ENCODE measurements around the gene GBE1.

Gene GBE1

GRCh38 chr3:81621277-81621676 lies 140.2 kb downstream of the GBE1 start:
- DNase-seq: no peak
- ATAC-seq: no peak

GRCh38 chr3:81620849-81621248 lies 140.6 kb downstream of the GBE1 start:
- ATAC-seq (no peak), DNase-seq (no peak)

- ATAC-seq (no peak), DNase-seq (no peak)
Observed at GRCh38 chr3:81612768-81613167, 148.7 kb downstream of the GBE1 start.

GRCh38 chr3:81602781-81603180 lies 158.7 kb downstream of the GBE1 start:
- no peak for ATAC-seq
- no peak for DNase-seq

- DNase-seq (no peak), ATAC-seq (no peak)
Observed at GRCh38 chr3:81601707-81602305, 159.6 kb downstream of the GBE1 start.

- ATAC-seq (no peak), DNase-seq (no peak)
Observed at GRCh38 chr3:81592101-81592500, 169.3 kb downstream of the GBE1 start.

GRCh38 chr3:81585937-81586336 lies 175.5 kb downstream of the GBE1 start:
- no peak for ATAC-seq

GRCh38 chr3:81585056-81585455 lies 176.4 kb downstream of the GBE1 start:
- DNase-seq (no peak), ATAC-seq (no peak)

More at GRCh38 chr3:81585937-81586336, 175.5 kb downstream of the GBE1 start:
- no peak for DNase-seq

- DNase-seq: peak; percentile 10
- no peak for ATAC-seq
Observed at GRCh38 chr3:81581966-81582599, 179.4 kb downstream of the GBE1 start.

GRCh38 chr3:81580355-81580754 lies 181.1 kb downstream of the GBE1 start:
- ATAC-seq: no peak

GRCh38 chr3:81579744-81580143 lies 181.7 kb downstream of the GBE1 start:
- DNase-seq: no peak
- ATAC-seq: no peak

More at GRCh38 chr3:81580355-81580754, 181.1 kb downstream of the GBE1 start:
- no peak for DNase-seq

- ATAC-seq (no peak), DNase-seq (no peak)
Observed at GRCh38 chr3:81572201-81572756, 189.2 kb downstream of the GBE1 start.

GRCh38 chr3:81568378-81568777 lies 193.1 kb downstream of the GBE1 start:
- DNase-seq: no peak
- ATAC-seq: no peak

GRCh38 chr3:81565041-81565440 lies 196.4 kb downstream of the GBE1 start:
- no peak for ATAC-seq
- DNase-seq: no peak

- no peak for DNase-seq
- ATAC-seq: no peak
Observed at GRCh38 chr3:81558106-81558505, 203.3 kb downstream of the GBE1 start.

GRCh38 chr3:81554801-81555200 lies 206.6 kb downstream of the GBE1 start:
- no peak for DNase-seq
- ATAC-seq: no peak

- ATAC-seq (no peak), DNase-seq (no peak)
Observed at GRCh38 chr3:81554388-81554787, 207.1 kb downstream of the GBE1 start.

- DNase-seq: no peak
Observed at GRCh38 chr3:81550415-81550814, 211.0 kb downstream of the GBE1 start.

GRCh38 chr3:81549831-81550230 lies 211.6 kb downstream of the GBE1 start:
- no peak for DNase-seq
- ATAC-seq: no peak

More at GRCh38 chr3:81550415-81550814, 211.0 kb downstream of the GBE1 start:
- ATAC-seq: no peak

- ATAC-seq: no peak
- no peak for DNase-seq
Observed at GRCh38 chr3:81549388-81549787, 212.1 kb downstream of the GBE1 start.

GRCh38 chr3:81545572-81545971 lies 215.9 kb downstream of the GBE1 start:
- DNase-seq (no peak), ATAC-seq (no peak)

GRCh38 chr3:81544385-81544784 lies 217.1 kb downstream of the GBE1 start:
- DNase-seq: no peak
- ATAC-seq: no peak

- ATAC-seq (no peak), DNase-seq (no peak)
Observed at GRCh38 chr3:81540787-81541186, 220.7 kb downstream of the GBE1 start.

- no peak for DNase-seq
- ATAC-seq: no peak
Observed at GRCh38 chr3:81531846-81532245, 229.6 kb downstream of the GBE1 start.

All from stimulated activated naive CD8-positive, alpha-beta T cell treated with anti-CD3 and anti-CD28 coated beads, Interleukin-15, Interleukin-2, amounts not matched to agents 100 U/mL and 50 U/mL, for 24 hours (primary cell).